Measurements from ENCODE around the gene PTPRT.

Gene PTPRT

GRCh38 chr20:42795111-42795695 lies 394.5 kb downstream of the PTPRT start:
- no peaks in the 10 kb centered on the region for H3K4me1 ChIP-seq
- TF ChIP-seq, protein P1, sequence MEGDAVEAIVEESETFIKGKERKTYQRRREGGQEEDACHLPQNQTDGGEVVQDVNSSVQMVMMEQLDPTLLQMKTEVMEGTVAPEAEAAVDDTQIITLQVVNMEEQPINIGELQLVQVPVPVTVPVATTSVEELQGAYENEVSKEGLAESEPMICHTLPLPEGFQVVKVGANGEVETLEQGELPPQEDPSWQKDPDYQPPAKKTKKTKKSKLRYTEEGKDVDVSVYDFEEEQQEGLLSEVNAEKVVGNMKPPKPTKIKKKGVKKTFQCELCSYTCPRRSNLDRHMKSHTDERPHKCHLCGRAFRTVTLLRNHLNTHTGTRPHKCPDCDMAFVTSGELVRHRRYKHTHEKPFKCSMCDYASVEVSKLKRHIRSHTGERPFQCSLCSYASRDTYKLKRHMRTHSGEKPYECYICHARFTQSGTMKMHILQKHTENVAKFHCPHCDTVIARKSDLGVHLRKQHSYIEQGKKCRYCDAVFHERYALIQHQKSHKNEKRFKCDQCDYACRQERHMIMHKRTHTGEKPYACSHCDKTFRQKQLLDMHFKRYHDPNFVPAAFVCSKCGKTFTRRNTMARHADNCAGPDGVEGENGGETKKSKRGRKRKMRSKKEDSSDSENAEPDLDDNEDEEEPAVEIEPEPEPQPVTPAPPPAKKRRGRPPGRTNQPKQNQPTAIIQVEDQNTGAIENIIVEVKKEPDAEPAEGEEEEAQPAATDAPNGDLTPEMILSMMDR (IDR thresholded peaks at IDR 0.05): no peak
- peaks cover 0 to 2% (median 0%) of the 10 kb centered on the region in 3 donors for H3K9me3 ChIP-seq
- H3K4me3 ChIP-seq: no peak overlapping the region
- no peak for DNase-seq
- intact Hi-C loops (cut with DNase I; ENCODE audit: low total_unique reads): no loop called here
- H3K27ac ChIP-seq: no peak overlapping the region
- H3K36me3 ChIP-seq: no peaks in the 10 kb centered on the region
- H3K27me3 ChIP-seq: no peaks in the 10 kb centered on the region

GRCh38 chr20:42792052-42792451 lies 397.7 kb downstream of the PTPRT start:
- H3K4me1 ChIP-seq: no peaks in the 10 kb centered on the region
- no peaks in the 10 kb centered on the region for H3K27me3 ChIP-seq
- H3K9me3 ChIP-seq: no peaks in the 10 kb centered on the region
- no peaks in the 10 kb centered on the region for H3K36me3 ChIP-seq
- TF ChIP-seq, protein P1 (IDR thresholded peaks at IDR 0.05): no peak
- DNase-seq: no peak
- intact Hi-C loops (cut with DNase I; ENCODE audit: low total_unique reads): no loop called here
- no peak overlapping the region for H3K27ac ChIP-seq
- no peak overlapping the region for H3K4me3 ChIP-seq

DNA sequence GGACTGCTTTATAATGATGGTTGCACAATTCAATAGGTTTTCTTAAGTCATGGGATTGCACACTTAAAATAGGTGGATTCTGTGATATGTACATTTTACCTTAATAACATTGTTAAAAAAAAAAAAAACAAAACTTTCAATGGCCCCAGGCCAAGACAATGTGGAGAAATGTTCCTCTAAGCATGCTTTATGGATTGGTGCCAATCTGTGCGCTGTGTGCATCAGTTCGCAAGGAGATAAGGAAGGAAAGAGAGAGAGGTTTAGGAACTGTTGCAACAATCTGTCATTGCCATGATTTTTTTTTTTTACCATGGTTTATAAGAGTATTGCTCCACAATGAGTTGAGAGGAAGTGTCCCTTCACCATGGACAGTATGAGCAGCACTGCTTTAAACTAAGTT lies 399.6 kb downstream of the PTPRT start:
- no peaks in the 10 kb centered on the region for H3K27me3 ChIP-seq
- TF ChIP-seq, protein P1 (IDR thresholded peaks at IDR 0.05): no peak
- DNase-seq: no peak
- H3K4me1 ChIP-seq: no peaks in the 10 kb centered on the region
- no peak overlapping the region for H3K27ac ChIP-seq
- H3K36me3 ChIP-seq: no peaks in the 10 kb centered on the region
- H3K4me3 ChIP-seq: no peak overlapping the region
- intact Hi-C loops (cut with DNase I; ENCODE audit: low total_unique reads): no loop called here
- H3K9me3 ChIP-seq: no peaks in the 10 kb centered on the region

DNA sequence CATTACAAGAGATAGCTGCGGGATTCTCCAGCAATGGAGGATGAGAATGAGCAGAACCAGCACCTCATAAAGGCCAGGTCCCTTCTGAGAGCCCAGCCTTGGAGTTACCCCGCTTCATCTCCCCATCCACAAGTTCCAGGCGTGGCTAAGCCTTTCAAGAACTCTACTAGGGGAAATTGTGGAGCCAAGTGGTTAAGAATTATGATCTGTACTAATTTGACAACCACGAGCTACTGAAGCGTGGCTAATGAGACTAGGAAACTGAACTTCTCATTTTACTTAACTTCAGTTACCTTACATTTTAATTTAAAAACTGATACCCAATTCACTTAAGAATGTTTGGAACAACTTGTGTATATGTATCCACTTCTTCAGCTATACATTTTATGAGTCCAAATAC lies 401.0 kb downstream of the PTPRT start:
- no peaks in the 10 kb centered on the region for H3K27me3 ChIP-seq
- no peak overlapping the region for H3K27ac ChIP-seq
- intact Hi-C loops (cut with DNase I; ENCODE audit: low total_unique reads): no loop called here
- TF ChIP-seq, protein P1 (IDR thresholded peaks at IDR 0.05): no peak
- H3K36me3 ChIP-seq: no peaks in the 10 kb centered on the region
- no peaks in the 10 kb centered on the region for H3K4me1 ChIP-seq
- no peak overlapping the region for H3K4me3 ChIP-seq
- DNase-seq: no peak
- H3K9me3 ChIP-seq: no peaks in the 10 kb centered on the region

DNA sequence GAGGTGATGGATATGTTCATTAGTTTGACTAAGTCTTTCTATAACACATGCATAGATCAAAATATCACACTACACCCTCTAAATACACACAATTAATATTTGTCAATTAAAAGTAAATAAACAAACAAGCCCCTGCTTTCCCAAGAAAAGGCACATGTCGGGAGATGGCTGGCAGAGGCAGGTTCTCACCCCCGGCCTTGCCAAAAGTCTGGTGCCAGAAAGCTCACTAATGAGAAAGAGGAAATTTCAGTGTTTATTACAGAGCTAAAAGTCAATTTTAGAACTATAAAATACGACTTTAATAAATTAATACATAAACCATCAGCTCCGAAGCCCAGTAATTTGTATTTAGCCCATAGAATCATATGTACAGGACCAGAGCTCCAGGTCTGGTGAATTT lies 404.7 kb downstream of the PTPRT start:
- H3K9me3 ChIP-seq: no peaks in the 10 kb centered on the region
- TF ChIP-seq, protein P1 (IDR thresholded peaks at IDR 0.05): no peak
- no peaks in the 10 kb centered on the region for H3K4me1 ChIP-seq
- H3K27ac ChIP-seq: no peak overlapping the region
- H3K36me3 ChIP-seq: no peaks in the 10 kb centered on the region
- DNase-seq: no peak
- H3K4me3 ChIP-seq: no peak overlapping the region
- intact Hi-C loops (cut with DNase I; ENCODE audit: low total_unique reads): no loop called here
- no peaks in the 10 kb centered on the region for H3K27me3 ChIP-seq

GRCh38 chr20:42779216-42779615 lies 410.5 kb downstream of the PTPRT start:
- TF ChIP-seq, protein P1 (IDR thresholded peaks at IDR 0.05): no peak
- intact Hi-C loops (cut with DNase I; ENCODE audit: low total_unique reads): no loop called here
- Histone ChIP-seq H3K27ac (no peak overlapping the region), H3K4me1 (no peaks in the 10 kb centered on the region), H3K4me3 (no peak overlapping the region), H3K36me3 (no peaks in the 10 kb centered on the region), H3K27me3 (no peaks in the 10 kb centered on the region), H3K9me3 (no peaks in the 10 kb centered on the region)
- DNase-seq: no peak
